ENCODE measurements around the gene EEIG1.

The EEIG1 gene

GRCh38 chr9:127983847-127984289, 3.1 kb upstream of the EEIG1 start:
- no peak for DNase-seq (ENCODE audit: low spot score in 2 of 2)
- H3K36me3 Mint-ChIP-seq = no peaks in the 10 kb centered on the region
- peaks cover 31% of the 10 kb centered on the region for H3K4me1 Mint-ChIP-seq
- no peak overlapping the region for H3K27ac Mint-ChIP-seq
- H3K4me3 Mint-ChIP-seq = no peak overlapping the region
- H3K9me3 Mint-ChIP-seq = no peaks in the 10 kb centered on the region
- ATAC-seq = no peak

GRCh38 chr9:127982912-127983311, 2.1 kb upstream of the EEIG1 start:
- Mint-ChIP-seq H3K4me3 (no peak overlapping the region), H3K4me1 (peaks cover 37% of the 10 kb centered on the region)
- no peak for ATAC-seq

GRCh38 chr9:127981559-127982121, 851 bp upstream of the EEIG1 start:
- ATAC-seq (no peak), DNase-seq (ENCODE audit: low spot score in 2 of 2) (no peak)
- H3K27ac Mint-ChIP-seq = peak overlapping the region; percentile 86
- peaks cover 48% of the 10 kb centered on the region for H3K4me1 Mint-ChIP-seq
- H3K9me3 Mint-ChIP-seq = no peaks in the 10 kb centered on the region
- no peaks in the 10 kb centered on the region for H3K36me3 Mint-ChIP-seq
- H3K4me3 Mint-ChIP-seq = peak overlapping the region; percentile 79

More at GRCh38 chr9:127982912-127983311, 2.1 kb upstream of the EEIG1 start:
- H3K9me3 Mint-ChIP-seq = no peaks in the 10 kb centered on the region
- H3K36me3 Mint-ChIP-seq = no peaks in the 10 kb centered on the region
- DNase-seq (ENCODE audit: low spot score in 2 of 2) = peak in 1 of 2 donors; percentile 48
- H3K27ac Mint-ChIP-seq = no peak overlapping the region

GRCh38 chr9:127980060-127980705, 606 bp downstream of the EEIG1 start:
- peak overlapping the region; percentile 92 for H3K27ac Mint-ChIP-seq
- ATAC-seq (peak; percentile 42), DNase-seq (ENCODE audit: low spot score in 2 of 2) (peak; percentile 61 to 82)
- H3K9me3 Mint-ChIP-seq = no peaks in the 10 kb centered on the region
- no peaks in the 10 kb centered on the region for H3K36me3 Mint-ChIP-seq
- peaks cover 60% of the 10 kb centered on the region for H3K4me1 Mint-ChIP-seq
- peak overlapping the region; percentile 90 for H3K4me3 Mint-ChIP-seq

GRCh38 chr9:127979333-127980059, 1.3 kb downstream of the EEIG1 start:
- H3K27ac Mint-ChIP-seq = peak overlapping the region; percentile 92
- peaks cover 63% of the 10 kb centered on the region for H3K4me1 Mint-ChIP-seq
- DNase-seq (ENCODE audit: low spot score in 2 of 2) (peak in 1 of 2 donors; percentile 76), ATAC-seq (no peak)
- peak overlapping the region; percentile 90 for H3K4me3 Mint-ChIP-seq
- no peaks in the 10 kb centered on the region for H3K9me3 Mint-ChIP-seq
- H3K36me3 Mint-ChIP-seq = no peaks in the 10 kb centered on the region

- Mint-ChIP-seq H3K4me3 (peak overlapping the region; percentile 90), H3K9me3 (no peaks in the 10 kb centered on the region), H3K4me1 (peaks cover 68% of the 10 kb centered on the region), H3K36me3 (no peaks in the 10 kb centered on the region), H3K27ac (peak overlapping the region; percentile 92)
- ATAC-seq = no peak
- DNase-seq (ENCODE audit: low spot score in 2 of 2) = no peak
These were observed 1.8 kb downstream of the EEIG1 start for GRCh38 chr9:127979015-127979332.

GRCh38 chr9:127977884-127978647, 2.7 kb downstream of the EEIG1 start:
- Mint-ChIP-seq H3K27ac (peak overlapping the region; percentile 92), H3K9me3 (no peaks in the 10 kb centered on the region), H3K36me3 (no peaks in the 10 kb centered on the region), H3K4me1 (peaks cover 72% of the 10 kb centered on the region), H3K4me3 (peak overlapping the region; percentile 90)
- DNase-seq (ENCODE audit: low spot score in 2 of 2) (peak in 1 of 2 donors; percentile 58), ATAC-seq (no peak)

- Mint-ChIP-seq H3K4me3 (peak overlapping the region; percentile 90), H3K27ac (peak overlapping the region; percentile 92), H3K4me1 (peaks cover 80% of the 10 kb centered on the region), H3K9me3 (no peaks in the 10 kb centered on the region), H3K36me3 (no peaks in the 10 kb centered on the region)
- ATAC-seq = no peak
- DNase-seq (ENCODE audit: low spot score in 2 of 2) = peak in 1 of 2 donors; percentile 59
These were observed 3.5 kb downstream of the EEIG1 start for GRCh38 chr9:127977009-127977883.

GRCh38 chr9:127976498-127976897, 4.3 kb downstream of the EEIG1 start:
- peaks cover 3% of the 10 kb centered on the region for H3K36me3 Mint-ChIP-seq
- H3K27ac Mint-ChIP-seq = peak overlapping the region; percentile 92
- peak in 1 of 2 donors; percentile 49 for DNase-seq (ENCODE audit: low spot score in 2 of 2)
- no peaks in the 10 kb centered on the region for H3K9me3 Mint-ChIP-seq
- H3K4me3 Mint-ChIP-seq = peak overlapping the region; percentile 90
- peaks cover 81% of the 10 kb centered on the region for H3K4me1 Mint-ChIP-seq
- no peak for ATAC-seq

GRCh38 chr9:127975376-127976315, 5.1 kb downstream of the EEIG1 start:
- H3K36me3 Mint-ChIP-seq = peaks cover 5% of the 10 kb centered on the region
- H3K9me3 Mint-ChIP-seq = no peaks in the 10 kb centered on the region
- ATAC-seq (no peak), DNase-seq (ENCODE audit: low spot score in 2 of 2) (no peak)
- H3K4me1 Mint-ChIP-seq = peaks cover 84% of the 10 kb centered on the region
- peak overlapping the region; percentile 90 for H3K4me3 Mint-ChIP-seq
- H3K27ac Mint-ChIP-seq = peak overlapping the region; percentile 92

GRCh38 chr9:127974769-127975261, 6.0 kb downstream of the EEIG1 start:
- peak overlapping the region; percentile 92 for H3K27ac Mint-ChIP-seq
- H3K4me1 Mint-ChIP-seq = peaks cover 92% of the 10 kb centered on the region
- peaks cover 5% of the 10 kb centered on the region for H3K36me3 Mint-ChIP-seq
- H3K4me3 Mint-ChIP-seq = peak overlapping the region; percentile 90
- DNase-seq (ENCODE audit: low spot score in 2 of 2) (no peak), ATAC-seq (no peak)
- no peaks in the 10 kb centered on the region for H3K9me3 Mint-ChIP-seq

GRCh38 chr9:127974001-127974768, 6.6 kb downstream of the EEIG1 start:
- H3K4me1 Mint-ChIP-seq = peaks cover 97% of the 10 kb centered on the region
- H3K36me3 Mint-ChIP-seq = peaks cover 5% of the 10 kb centered on the region
- peak overlapping the region; percentile 92 for H3K27ac Mint-ChIP-seq
- no peak for ATAC-seq
- peak overlapping the region; percentile 90 for H3K4me3 Mint-ChIP-seq
- peak in 1 of 2 donors; percentile 49 for DNase-seq (ENCODE audit: low spot score in 2 of 2)
- H3K9me3 Mint-ChIP-seq = no peaks in the 10 kb centered on the region
